HFF-Myc (cell line): Measurements from ENCODE around the gene ANKRD23.
A peak's percentile ranks its signal among the peaks of the same experiment; 100 is the strongest.

ENCODE experiments used
- DNase-seq: peaks from one replicate; pipeline ENCODE4 v3.0.0-alpha.2; 2011; ENCODE audit warnings: low read depth; ENCODE audit errors: extremely low read depth
- H3K4me3 ChIP-seq: replicated peaks from 2 replicates; pipeline ENCODE4 v1.5.1; 2011; ENCODE audit warnings: low read depth, mild to moderate bottlenecking, control low read depth, low read length
- TF ChIP-seq, protein P1 (sequence below): IDR thresholded peaks from 2 replicates; pipeline ENCODE4 v1.5.1; 2012; ENCODE audit warnings: mild to moderate bottlenecking, low read depth, low read length, control low read depth; ENCODE audit errors: missing control alignments

Gene ANKRD23

DNA sequence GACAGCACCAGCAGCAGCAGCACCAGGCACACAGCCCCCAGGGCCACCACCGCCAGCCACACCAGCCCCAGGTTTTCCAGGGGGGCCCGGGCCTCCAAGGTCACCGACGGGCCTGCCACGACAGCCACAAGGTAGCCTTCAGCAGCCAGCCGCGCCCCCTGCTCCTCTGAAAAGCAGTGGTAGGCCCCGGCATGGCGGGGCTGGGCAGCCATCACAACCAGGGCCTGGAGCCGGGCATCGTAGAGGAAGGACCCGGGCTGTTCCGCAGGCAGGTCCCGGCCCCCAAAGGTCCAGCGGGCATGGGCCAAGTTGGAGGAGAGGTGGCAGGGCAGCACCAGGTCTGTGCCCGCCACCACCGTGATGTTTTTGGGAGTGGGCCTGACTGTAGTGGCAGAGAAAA, 17.3 kb upstream of the ANKRD23 start:
- TF ChIP-seq, protein P1, sequence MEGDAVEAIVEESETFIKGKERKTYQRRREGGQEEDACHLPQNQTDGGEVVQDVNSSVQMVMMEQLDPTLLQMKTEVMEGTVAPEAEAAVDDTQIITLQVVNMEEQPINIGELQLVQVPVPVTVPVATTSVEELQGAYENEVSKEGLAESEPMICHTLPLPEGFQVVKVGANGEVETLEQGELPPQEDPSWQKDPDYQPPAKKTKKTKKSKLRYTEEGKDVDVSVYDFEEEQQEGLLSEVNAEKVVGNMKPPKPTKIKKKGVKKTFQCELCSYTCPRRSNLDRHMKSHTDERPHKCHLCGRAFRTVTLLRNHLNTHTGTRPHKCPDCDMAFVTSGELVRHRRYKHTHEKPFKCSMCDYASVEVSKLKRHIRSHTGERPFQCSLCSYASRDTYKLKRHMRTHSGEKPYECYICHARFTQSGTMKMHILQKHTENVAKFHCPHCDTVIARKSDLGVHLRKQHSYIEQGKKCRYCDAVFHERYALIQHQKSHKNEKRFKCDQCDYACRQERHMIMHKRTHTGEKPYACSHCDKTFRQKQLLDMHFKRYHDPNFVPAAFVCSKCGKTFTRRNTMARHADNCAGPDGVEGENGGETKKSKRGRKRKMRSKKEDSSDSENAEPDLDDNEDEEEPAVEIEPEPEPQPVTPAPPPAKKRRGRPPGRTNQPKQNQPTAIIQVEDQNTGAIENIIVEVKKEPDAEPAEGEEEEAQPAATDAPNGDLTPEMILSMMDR = no peak
- no peak overlapping the region for H3K4me3 ChIP-seq
- no peak for DNase-seq

DNA sequence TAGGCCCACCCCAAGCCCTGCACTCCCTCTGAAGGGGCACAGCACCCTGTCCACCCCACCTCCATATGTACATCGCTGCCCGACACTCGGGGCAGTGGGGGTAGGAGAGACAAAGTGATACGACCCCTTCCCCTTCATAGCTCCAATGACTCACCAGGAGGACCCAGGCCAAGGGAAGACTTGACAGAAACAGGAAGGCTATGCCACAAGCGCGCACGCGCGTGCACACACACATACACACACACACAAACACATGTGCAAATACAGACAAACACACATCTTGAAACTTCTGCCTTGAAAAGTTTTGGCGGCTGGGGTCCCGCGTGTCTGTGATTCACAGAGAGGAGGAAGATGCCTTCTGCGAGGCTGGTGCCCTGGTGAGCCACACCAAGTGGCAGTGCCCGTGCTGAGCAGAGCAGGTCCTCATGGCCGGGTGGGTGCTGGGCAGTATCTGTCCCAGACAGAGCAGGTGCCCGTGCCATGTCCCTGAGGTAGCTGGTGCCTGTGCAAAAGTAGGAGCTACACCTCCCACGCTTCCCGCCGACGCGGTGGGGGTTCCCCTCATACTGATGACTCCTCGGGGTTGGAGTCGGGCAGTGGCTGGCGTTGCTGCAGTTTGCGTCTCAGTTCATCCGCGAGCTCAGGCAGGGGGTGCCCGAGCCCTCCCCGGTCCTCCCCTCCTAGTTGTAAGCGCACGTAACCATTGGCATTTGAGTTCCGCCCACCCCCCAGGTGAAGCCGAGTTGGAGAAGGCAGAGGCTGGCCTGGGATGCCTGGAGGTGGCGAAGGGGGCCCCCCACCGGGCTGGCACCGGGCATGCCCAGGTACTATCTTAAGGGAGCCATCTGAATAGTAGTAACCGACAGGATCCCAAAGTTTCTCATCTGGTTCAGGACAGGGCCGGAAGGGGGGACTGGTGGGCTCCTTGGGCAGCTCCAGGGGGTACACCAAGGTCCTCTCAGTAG, 16.5 kb upstream of the ANKRD23 start:
- TF ChIP-seq, protein P1 = no peak
- no peak for DNase-seq
- H3K4me3 ChIP-seq = no peak overlapping the region

DNA sequence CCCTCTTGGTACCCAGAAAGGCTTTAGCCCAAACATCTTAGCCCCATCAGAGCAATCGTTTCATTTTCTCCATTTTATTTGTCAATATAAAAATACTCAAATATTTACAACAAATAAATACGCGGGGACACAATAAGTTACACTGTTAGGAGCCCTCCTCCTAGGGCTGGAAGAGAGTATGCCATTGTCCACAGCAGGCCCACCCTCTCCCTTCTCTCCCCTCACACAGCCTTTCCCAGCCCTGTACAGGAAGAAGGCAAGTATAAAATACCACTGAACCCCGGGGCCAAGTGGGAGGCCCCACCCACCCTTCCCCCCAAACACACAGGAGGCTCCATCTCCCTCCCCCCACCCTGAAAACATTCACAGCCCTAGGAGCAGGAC, 15.9 kb upstream of the ANKRD23 start:
- no peak for DNase-seq
- no peak overlapping the region for H3K4me3 ChIP-seq
- TF ChIP-seq, protein P1 = no peak

DNA sequence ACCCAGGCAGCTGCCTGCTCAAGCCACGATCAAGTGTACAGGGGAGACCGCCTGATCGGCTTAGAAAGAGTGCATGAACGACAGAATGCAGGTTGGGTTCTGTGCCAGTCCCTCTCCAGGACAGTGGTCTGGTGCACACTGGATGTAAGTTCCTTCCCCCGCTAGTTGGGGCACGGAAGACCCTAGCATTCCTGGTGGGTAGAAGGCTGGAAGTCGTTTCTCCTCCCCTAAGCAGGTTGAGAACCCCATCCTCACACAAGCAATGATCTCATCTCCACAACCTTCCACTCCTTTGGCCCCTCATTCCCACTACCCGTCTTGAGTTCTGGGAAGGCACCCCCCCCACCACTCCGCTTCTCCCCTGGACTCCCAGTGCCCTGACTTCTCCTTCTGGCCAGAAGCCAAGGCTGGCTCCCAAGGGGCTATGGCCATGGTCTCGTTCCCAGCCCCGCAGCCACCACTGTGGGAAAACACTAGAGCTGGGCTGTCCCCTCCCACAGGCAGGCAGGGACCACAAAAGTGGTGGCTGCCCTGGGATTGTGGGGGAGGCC, 15.4 kb upstream of the ANKRD23 start:
- TF ChIP-seq, protein P1 = no peak
- no peak overlapping the region; the same call in 1 of the 2 replicates for H3K4me3 ChIP-seq
- DNase-seq = no peak

DNA sequence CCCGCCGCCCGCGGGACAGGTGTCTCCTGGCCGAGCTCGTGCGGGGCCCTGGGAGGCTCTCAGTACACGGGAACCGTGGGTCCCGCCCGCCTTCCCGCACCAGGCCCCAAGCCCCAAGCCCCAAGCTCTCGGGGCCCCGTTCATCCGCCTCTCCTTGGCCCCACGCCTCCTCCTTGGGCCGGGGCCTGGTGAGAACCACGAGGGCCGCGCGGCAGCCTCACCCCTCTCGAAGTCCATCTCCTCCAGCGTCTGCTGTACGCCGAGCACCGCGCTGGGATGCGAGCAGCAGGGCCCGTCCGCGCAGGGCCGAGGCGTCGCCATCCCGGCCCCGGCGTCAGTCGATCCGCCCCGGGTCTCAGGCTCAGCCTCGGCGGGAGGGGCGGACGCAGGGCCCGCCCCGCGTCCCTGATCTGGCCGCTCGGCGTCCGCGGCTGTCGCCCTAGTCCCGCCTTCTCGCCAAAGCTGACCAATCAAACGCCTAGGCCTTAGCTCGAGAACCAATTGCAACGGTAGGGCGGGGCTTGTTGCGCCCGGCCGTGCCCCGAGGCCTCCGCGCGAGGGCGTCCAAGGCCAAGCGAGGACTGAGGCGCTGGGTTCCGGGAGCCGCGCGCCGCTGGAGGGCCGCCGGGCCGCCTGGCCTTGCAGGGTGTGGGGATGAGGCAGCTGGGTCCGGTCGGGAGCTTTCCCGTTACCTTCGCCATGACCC, 14.0 kb upstream of the ANKRD23 start, which contains the start of gene ANKRD39:
Gene ANKRD39, minus strand, starts transcription at position 350 of the 706 bp plus-strand sequence. Its CDS starts 29 bp downstream, at position 321.
- H3K4me3 ChIP-seq = peak within 1 kb of the TSS; percentile 77
- TF ChIP-seq, protein P1 = peak; percentile 66
- peak; percentile 94 for DNase-seq

DNA sequence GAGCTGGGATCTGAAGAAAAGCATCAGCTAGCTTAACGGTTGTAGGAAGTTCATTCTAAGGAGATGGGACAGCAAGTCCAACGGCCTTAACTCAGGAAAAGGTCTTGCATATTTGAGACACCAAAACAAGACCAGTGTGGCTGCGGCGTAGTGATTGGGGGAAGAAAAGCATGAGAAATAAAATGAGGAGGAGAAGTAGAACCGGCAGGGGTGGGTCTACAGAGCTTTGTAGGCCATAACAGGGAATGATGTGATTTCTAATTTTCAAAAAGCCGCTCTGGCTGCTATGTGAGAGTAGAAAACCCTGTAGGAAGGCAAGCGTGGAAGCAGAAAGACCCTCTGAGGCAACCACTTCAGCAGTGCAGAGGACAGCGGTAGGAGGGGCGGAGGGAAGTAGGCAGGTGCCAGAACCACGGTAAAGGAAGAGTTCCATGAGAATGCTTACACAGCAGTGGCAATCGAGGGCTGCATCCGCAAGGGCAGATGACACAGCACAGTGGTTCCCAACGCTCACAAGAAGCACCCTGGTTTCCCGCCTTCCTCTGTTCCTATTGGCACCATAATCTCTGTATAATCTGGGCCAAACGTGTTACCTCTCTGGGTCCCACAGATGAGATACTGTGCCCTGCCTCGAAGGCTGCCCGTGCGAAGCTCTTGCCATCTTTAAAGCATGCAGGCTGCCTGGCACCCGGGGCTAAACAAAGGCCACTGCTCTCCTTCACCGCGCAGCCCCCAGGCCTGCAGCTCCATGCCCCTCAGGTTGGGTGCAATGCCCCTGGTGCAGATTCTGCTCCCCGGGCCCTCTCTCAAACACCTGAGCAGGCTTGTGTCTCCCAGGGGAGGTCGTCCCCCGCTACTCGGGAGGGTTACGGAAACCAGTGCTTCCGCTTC, 13.2 kb upstream of the ANKRD23 start:
- no peak for DNase-seq
- H3K4me3 ChIP-seq = peak overlapping the region; percentile 77
- TF ChIP-seq, protein P1 = no peak
